Hepatocyte (in vitro differentiated cells): ENCODE measurements around the gene MXI1. TPM values are rescaled to one million over a fixed set of nuclear protein-coding genes. Genes with fewer than 3 reads are reported as not detected.

ENCODE experiments used
- DNase-seq: peaks from one replicate; pipeline ENCODE4 v3.0.0-alpha.2; 2016; ENCODE audit warnings: low spot score
- H2AFZ ChIP-seq: fragments of 200-600 bp; sonication (generic); 2 replicates; pipeline ENCODE4 v1.6.0; 2016; ENCODE audit warnings: antibody characterized with exemption, mild to moderate bottlenecking
- H3K27ac ChIP-seq: fragments of 200-600 bp; sonication (generic); 2 replicates; pipeline ENCODE4 v1.5.1; 2016; ENCODE audit warnings: mild to moderate bottlenecking
- H3K27me3 ChIP-seq: fragments of 200-600 bp; sonication (generic); 2 replicates; pipeline ENCODE4 v1.6.1; 2016
- H3K36me3 ChIP-seq: fragments of 200-600 bp; sonication (generic); replicated peaks from 2 replicates; pipeline ENCODE4 v1.5.1; 2016; ENCODE audit warnings: low read depth; ENCODE audit not compliant: insufficient read depth
- H3K4me1 ChIP-seq: fragments of 200-600 bp; sonication (generic); 2 replicates; pipeline ENCODE4 v1.5.1; 2016; ENCODE audit warnings: mild to moderate bottlenecking, moderate library complexity; ENCODE audit not compliant: insufficient read depth
- H3K4me2 ChIP-seq: fragments of 200-600 bp; sonication (generic); 2 replicates; pipeline ENCODE4 v1.6.0; 2016
- H3K4me3 ChIP-seq: fragments of 200-600 bp; sonication (generic); 2 replicates; pipeline ENCODE4 v1.5.1; 2016; ENCODE audit warnings: mild to moderate bottlenecking
- H3K79me2 ChIP-seq: fragments of 200-600 bp; sonication (generic); 2 replicates; pipeline ENCODE4 v1.6.0; 2017; ENCODE audit warnings: mild to moderate bottlenecking
- H3K9me2 ChIP-seq: fragments of 200-600 bp; sonication (generic); replicated peaks from 2 replicates; pipeline ENCODE4 v1.6.0; 2017; ENCODE audit warnings: mild to moderate bottlenecking; ENCODE audit not compliant: insufficient read depth
- H3K9me3 ChIP-seq: fragments of 200-600 bp; sonication (generic); 2 replicates; pipeline ENCODE4 v1.5.1; 2016; ENCODE audit warnings: low read depth, mild to moderate bottlenecking
- H4K20me1 ChIP-seq: fragments of 200-600 bp; sonication (generic); 2 replicates; pipeline ENCODE4 v1.6.0; 2016; ENCODE audit warnings: mild to moderate bottlenecking; ENCODE audit not compliant: insufficient read depth, poor library complexity, severe bottlenecking
- CTCF ChIP-seq: fragments of 200-600 bp; sonication (generic); IDR thresholded peaks from 2 replicates; pipeline ENCODE4 v1.5.1; 2016; ENCODE audit warnings: antibody characterized with exemption, mild to moderate bottlenecking; ENCODE audit not compliant: poor library complexity
- EZH2 ChIP-seq: fragments of 200-600 bp; sonication (generic); IDR thresholded peaks from 2 replicates; pipeline ENCODE4 v1.6.1; 2016; ENCODE audit warnings: antibody characterized with exemption, mild to moderate bottlenecking, borderline replicate concordance
- EZH2phosphoT487 ChIP-seq: fragments of 200-600 bp; sonication (generic); IDR thresholded peaks from one replicate; pipeline ENCODE4 v1.6.1; 2018; ENCODE audit warnings: antibody characterized with exemption, mild to moderate bottlenecking, low read depth, moderate library complexity; ENCODE audit not compliant: unreplicated experiment, severe bottlenecking
- WGBS: methylation state at CpG from one replicate; pipeline ENCODE4 v1.1.6; 2016; ENCODE audit warnings: low lambda C conversion rate; ENCODE audit errors: missing lambda C conversion rate; 5-methylcytosine and 5-hydroxymethylcytosine counted together
- polyA plus RNA-seq: library from polyadenylated mRNA; unstranded; fragments of >200 nt; fragmentation: Nextera tagmentation; extraction: Ambion mirVana; gene quantifications from 2 replicates; pipeline ENCODE4 v1.2.1, GENCODE V29; 2016
- total RNA-seq: library from RNA; depleted of rRNA; stranded (reverse); fragments of >200 nt; gene quantifications from 2 replicates; pipeline ENCODE4 v1.2.3, GENCODE V29; 2014

MXI1 gene
- total and polyA plus RNA-seq, 2 experiments from 2014 or later, result 14.2 to 14.8 TPM

GRCh38 chr10:110224992-110225391, 17.6 kb downstream of the MXI1 start:
- Histone ChIP-seq H3K9me3 (no peaks in the 10 kb centered on the region), H3K4me3 (no peak overlapping the region), H3K4me2 (peak overlapping the region; percentile 80), H3K27me3 (no peaks in the 10 kb centered on the region), H3K27ac (peak overlapping the region; percentile 2), H2AFZ (peak overlapping the region; percentile 0), H3K4me1 (peaks cover 12% of the 10 kb centered on the region), H3K9me2 (no peaks in the 10 kb centered on the region), H3K79me2 (peaks cover 31% of the 10 kb centered on the region), H3K36me3 (no peaks in the 10 kb centered on the region), H4K20me1 (no peaks in the 10 kb centered on the region)
- no peak for DNase-seq
- 78% methylated on average over 9 of the region's 9 CpGs for WGBS
- TF ChIP-seq CTCF, result no peak
- TF ChIP-seq EZH2, result no peak
- TF ChIP-seq EZH2phosphoT487, result no peak

- H3K9me3 ChIP-seq, result no peaks in the 10 kb centered on the region
- H3K27ac ChIP-seq, result peak overlapping the region; percentile 2
- no peaks in the 10 kb centered on the region for H3K27me3 ChIP-seq
- 5% methylated on average over 8 of the region's 8 CpGs for WGBS
- DNase-seq, result no peak
- peak overlapping the region; percentile 0 for H2AFZ ChIP-seq
- peak overlapping the region; percentile 80 for H3K4me2 ChIP-seq
- H3K79me2 ChIP-seq, result peaks cover 29% of the 10 kb centered on the region
- H4K20me1 ChIP-seq, result no peaks in the 10 kb centered on the region
- peak overlapping the region; percentile 2 for H3K4me3 ChIP-seq
- no peaks in the 10 kb centered on the region for H3K9me2 ChIP-seq
- H3K36me3 ChIP-seq, result no peaks in the 10 kb centered on the region
- TF ChIP-seq CTCF (peak; percentile 23), EZH2 (no peak)
- peaks cover 12% of the 10 kb centered on the region for H3K4me1 ChIP-seq
Measured at GRCh38 chr10:110225441-110225755, 18.0 kb downstream of the MXI1 start.

GRCh38 chr10:110225756-110226542, 18.5 kb downstream of the MXI1 start:
- Histone ChIP-seq H4K20me1 (no peaks in the 10 kb centered on the region), H2AFZ (peak overlapping the region; percentile 81), H3K4me2 (peak overlapping the region; percentile 80), H3K27me3 (no peaks in the 10 kb centered on the region), H3K79me2 (peaks cover 29% of the 10 kb centered on the region), H3K9me3 (no peaks in the 10 kb centered on the region), H3K36me3 (no peaks in the 10 kb centered on the region), H3K4me1 (peaks cover 12% of the 10 kb centered on the region), H3K9me2 (no peaks in the 10 kb centered on the region), H3K27ac (peak overlapping the region; percentile 85), H3K4me3 (peak overlapping the region; percentile 82)
- TF ChIP-seq EZH2 (no peak), CTCF (peak; percentile 78)
- DNase-seq, result peak; percentile 97
- under 1% methylated on average over 40 of the region's 103 CpGs for WGBS
